GM19035 (cell line): Measurements from ENCODE around the gene ATF6.
A peak's percentile ranks its signal among the peaks of the same experiment; 100 is the strongest.

Experiments
- ATAC-seq: cut with Tn5 transposase; IDR thresholded peaks from one replicate; pipeline ENCODE4 v1.9.1; 2021; ENCODE audit not compliant: unreplicated experiment

The ATF6 gene

GRCh38 chr1:161956930-161957329, 190.8 kb downstream of the ATF6 start:
- ATAC-seq: no peak

- ATAC-seq: no peak
Measured at GRCh38 chr1:161958425-161958824, 192.3 kb downstream of the ATF6 start.

- ATAC-seq: peak; percentile 70
Measured at GRCh38 chr1:161962091-161962887, 196.2 kb downstream of the ATF6 start.

GRCh38 chr1:161966067-161966466, 199.9 kb downstream of the ATF6 start:
- no peak for ATAC-seq

GRCh38 chr1:161970036-161970435, 203.9 kb downstream of the ATF6 start:
- no peak for ATAC-seq

- no peak for ATAC-seq
Measured at GRCh38 chr1:161970633-161971032, 204.5 kb downstream of the ATF6 start.

GRCh38 chr1:161972828-161973227, 206.7 kb downstream of the ATF6 start:
- no peak for ATAC-seq

- no peak for ATAC-seq
Measured at GRCh38 chr1:161973924-161974845, 208.1 kb downstream of the ATF6 start.

- no peak for ATAC-seq
Measured at GRCh38 chr1:161978011-161978790, 212.1 kb downstream of the ATF6 start.

- ATAC-seq: no peak
Measured at GRCh38 chr1:161981126-161981525, 215.0 kb downstream of the ATF6 start.

- no peak for ATAC-seq
Measured at GRCh38 chr1:161981735-161982506, 215.8 kb downstream of the ATF6 start.

- ATAC-seq: no peak
Measured at GRCh38 chr1:161982507-161982895, 216.4 kb downstream of the ATF6 start.

- no peak for ATAC-seq
Measured at GRCh38 chr1:161982917-161983316, 216.8 kb downstream of the ATF6 start.

GRCh38 chr1:161983725-161984124, 217.6 kb downstream of the ATF6 start:
- ATAC-seq: no peak

- no peak for ATAC-seq
Measured at GRCh38 chr1:161985301-161985822, 219.2 kb downstream of the ATF6 start.

GRCh38 chr1:161986328-161986727, 220.2 kb downstream of the ATF6 start:
- ATAC-seq: no peak

- ATAC-seq: no peak
Measured at GRCh38 chr1:161987303-161987702, 221.2 kb downstream of the ATF6 start.

- ATAC-seq: no peak
Measured at GRCh38 chr1:161987872-161988271, 221.8 kb downstream of the ATF6 start.

- no peak for ATAC-seq
Measured at GRCh38 chr1:161988413-161988812, 222.3 kb downstream of the ATF6 start.

- no peak for ATAC-seq
Measured at GRCh38 chr1:161989108-161989507, 223.0 kb downstream of the ATF6 start.
